GM12878 (cell line): ENCODE results near the gene CHPT1. TPM values are rescaled to one million over a fixed set of nuclear protein-coding genes. Genes with fewer than 3 reads are reported as not detected.

Source experiments
- ATAC-seq: fragments of 200-7000 bp; cut with Tn5 transposase; 3 replicates; pipeline ENCODE4 v1.9.1; 2020; ENCODE audit warnings: mild to moderate bottlenecking, moderate library complexity
- BruUV-seq: library from RNA; stranded (reverse); fragments of 400-500 nt; replicated peaks from 2 replicates; lab custom pipeline; 2021; lab: Mats Ljungman, UMichigan
- CTCF ChIA-PET: fragments of 300-600 bp; sonication (Branson Sonifier 250); formaldehyde crosslinking; extraction: SDS; loops from one replicate; lab custom pipeline; 2021; ENCODE audit warnings: inconsistent platforms; lab: Yijun Ruan, JAX
- POLR2A ChIA-PET: fragments of 350-600 bp; formaldehyde crosslinking; extraction: SDS; loops from one replicate; lab custom pipeline; 2021; ENCODE audit warnings: inconsistent platforms; lab: Charles Lee
- RAD21 ChIA-PET: fragments of 300-600 bp; sonication (Branson Sonifier 250); formaldehyde crosslinking; loops from one replicate; lab custom pipeline; 2023; ENCODE audit warnings: antibody characterized with exemption; ENCODE audit not compliant: unreplicated experiment; lab: Charles Lee
- SMC1A ChIA-PET: fragments of 300-600 bp; sonication (Branson Sonifier 250); formaldehyde crosslinking; loops from one replicate; lab custom pipeline; 2023; ENCODE audit not compliant: unreplicated experiment, uncharacterized antibody; lab: Charles Lee
- DNase-seq: peaks from one replicate; pipeline ENCODE4 v3.0.0-alpha.2; 2011; ENCODE audit warnings: low read depth, low spot score
- FAIRE-seq: peaks from 3 replicates; lab custom pipeline; 2011; peaks lifted over from hg19 to GRCh38; lab: Jason Lieb, UNC
- H2AFZ ChIP-seq: 2 replicates; pipeline ENCODE4 v1.6.0; 2011; ENCODE audit warnings: low read depth, low read length, control low read depth; ENCODE audit not compliant: control insufficient read depth
- H3K27ac ChIP-seq: 2 replicates; pipeline ENCODE4 v1.5.1; 2011; ENCODE audit warnings: control low read depth; ENCODE audit not compliant: control insufficient read depth, insufficient read depth
- H3K27me3 ChIP-seq, 2 experiments: replicated peaks in 1 of 2; 2 replicates each; pipeline versions ENCODE4 v1.6.0 to v1.6.1; 2011; ENCODE audit warnings: low read length in 1 of 2; ENCODE audit not compliant: control insufficient read depth in 2 of 2, insufficient read depth in 2 of 2
- H3K36me3 ChIP-seq, 2 experiments: 2 replicates each; pipeline ENCODE4 v1.5.1; 2011; ENCODE audit warnings: low read length in 1 of 2; ENCODE audit not compliant: control insufficient read depth in 2 of 2, insufficient read depth in 2 of 2
- H3K4me1 ChIP-seq: 2 replicates; pipeline ENCODE4 v1.6.1; 2011; ENCODE audit warnings: mild to moderate bottlenecking, low read length, moderate library complexity, mixed read lengths; ENCODE audit not compliant: control insufficient read depth, insufficient read depth
- H3K4me2 ChIP-seq: 2 replicates; pipeline ENCODE4 v1.6.0; 2011; ENCODE audit warnings: control low read depth; ENCODE audit not compliant: control insufficient read depth, insufficient read depth
- H3K4me3 ChIP-seq: fragments of 200-600 bp; sonication (generic); 2 replicates; pipeline ENCODE4 v1.5.1; 2016
- H3K79me2 ChIP-seq: 2 replicates; pipeline ENCODE4 v1.6.0; 2011; ENCODE audit warnings: low read length; ENCODE audit not compliant: control insufficient read depth, insufficient read depth
- H3K9ac ChIP-seq: 2 replicates; pipeline ENCODE4 v1.8.0; 2011; ENCODE audit warnings: low read length, control low read depth, mixed read lengths; ENCODE audit not compliant: control insufficient read depth, insufficient read depth
- H3K9me3 ChIP-seq: replicated peaks from 3 replicates; pipeline ENCODE4 v1.5.1; 2011; ENCODE audit warnings: mild to moderate bottlenecking, low read length; ENCODE audit not compliant: control insufficient read depth, insufficient read depth
- H4K20me1 ChIP-seq: 2 replicates; pipeline ENCODE4 v1.6.0; 2011; ENCODE audit not compliant: control insufficient read depth, insufficient read depth
- ASH2L ChIP-seq: fragments of 300-600, 200-600 bp; sonication (generic); IDR thresholded peaks from 2 replicates; pipeline ENCODE4 v1.6.1; 2017; ENCODE audit warnings: low read depth, mild to moderate bottlenecking, borderline replicate concordance
- BMI1 ChIP-seq: fragments of 450-650 bp; IDR thresholded peaks from 2 replicates; pipeline ENCODE4 v1.6.1; 2016; ENCODE audit warnings: mild to moderate bottlenecking, moderate library complexity, borderline replicate concordance
- DPF2 ChIP-seq: fragments of 450-650 bp; IDR thresholded peaks from 2 replicates; pipeline ENCODE4 v1.6.1; 2017; ENCODE audit warnings: mild to moderate bottlenecking
- RELA ChIP-seq: fragments of 450-650 bp; IDR thresholded peaks from 2 replicates; pipeline ENCODE4 v1.8.0; 2014; ENCODE audit warnings: borderline replicate concordance; ENCODE audit not compliant: partially characterized antibody
- YBX1 ChIP-seq: fragments of 450-650 bp; IDR thresholded peaks from 2 replicates; pipeline ENCODE4 v1.6.1; 2016; ENCODE audit warnings: antibody characterized with exemption
- WGBS: methylation state at CpG from one replicate; pipeline ENCODE4 v1.1.6; 2016; ENCODE audit warnings: low lambda C conversion rate; ENCODE audit not compliant: insufficient replicate concordance, insufficient coverage; ENCODE audit errors: missing lambda C conversion rate; 5-methylcytosine and 5-hydroxymethylcytosine counted together
- in situ Hi-C: fragments of 300-500 bp; cut with MboI; formaldehyde crosslinking; loops from 9 replicates; pipeline ENCODE4 v1.14.3; 2018; ENCODE audit warnings: mixed read lengths
- intact Hi-C: fragments of 100-400 bp; cut with micrococcal nuclease; formaldehyde crosslinking; loops from one replicate; pipeline ENCODE4 v1.14.2; 2022; ENCODE audit not compliant: unreplicated experiment
- polyA plus RNA-seq, 11 experiments: library from polyadenylated mRNA; depleted of rRNA in 4 of 11; unstranded in 6 of 11; stranded (reverse) in 5 of 11; fragments of >200 nt; fragmentation: Nextera tagmentation in 4 of 11; fragmentation: Illumina TruSeq in 1 of 11; extraction: Ambion mirVana in 4 of 11; extraction: Trizol in 1 of 11; gene quantifications; 1 replicate in 1 of 11; 2 replicates in 10 of 11; pipeline versions ENCODE4 v1.2.1 to v1.2.3, GENCODE V29; 2011 to 2016; ENCODE audit warnings: inconsistent platforms in 2 of 11, missing spikeins in 2 of 11, low read depth in 1 of 11
- total RNA-seq, 4 experiments: library from RNA; depleted of rRNA in 3 of 4; stranded (reverse); fragments of >200 nt in 3 of 4; fragmentation: Illumina TruSeq in 1 of 4; extraction: Trizol in 1 of 4; gene quantifications; 2 replicates each; pipeline versions ENCODE4 v1.2.1 to v1.2.3, GENCODE V29; 2013 to 2021
- TF ChIP-seq, protein P1 (sequence below): fragments of 450-650 bp; IDR thresholded peaks from 2 replicates; pipeline ENCODE4 v1.6.1; 2017; ENCODE audit warnings: mild to moderate bottlenecking, moderate library complexity
- TF ChIP-seq, protein P2 (sequence below): IDR thresholded peaks from 2 replicates; pipeline ENCODE4 v1.6.1; 2012; ENCODE audit warnings: improper control_type of control experiment, low read depth, low read length; ENCODE audit not compliant: insufficient replicate concordance
- TF ChIP-seq, protein P3 (sequence below): fragments of 450-650 bp; IDR thresholded peaks from 2 replicates; pipeline ENCODE4 v1.6.1; 2018; ENCODE audit warnings: mild to moderate bottlenecking, low read depth, moderate library complexity; ENCODE audit not compliant: partially characterized antibody

The CHPT1 gene
- total and polyA plus RNA-seq, 10 of the 15 experiments (the other 5 are each of a cell fraction or from before 2014, with no cell fraction given): 0.85 to 10.2 (median 3.9) TPM

GRCh38 chr12:101743724-101744472 is 46.5 kb downstream of the CHPT1 start:
- RAD21 ChIA-PET: interaction anchor here (1.0 to 1.4 kb wide), 4 partner anchors 11 to 109 kb away, joined by 3 to 5 read pairs (median 3); no protein-coding TSS in a partner anchor
- H3K27ac ChIP-seq: peak overlapping the region; percentile 85
- no peaks in the 10 kb centered on the region for H3K79me2 ChIP-seq
- CTCF ChIA-PET: interaction anchor here (0.6 to 1.1 kb wide), 2 partner anchors 18 to 30 kb away, joined by 3 to 4 read pairs; no protein-coding TSS in a partner anchor
- H3K4me3 ChIP-seq: no peak overlapping the region
- peak; percentile 67 for DNase-seq
- 19% methylated on average over 10 of the region's 10 CpGs for WGBS
- H4K20me1 ChIP-seq: no peaks in the 10 kb centered on the region
- H3K36me3 ChIP-seq: peaks cover 2 to 13% of the 10 kb centered on the region in 2 experiments
- SMC1A ChIA-PET: interaction anchor here (0.6 to 1.4 kb wide), 7 partner anchors 10 to 329 kb away, joined by 3 to 5 read pairs (median 4); no protein-coding TSS in a partner anchor
- no peaks in the 10 kb centered on the region for H3K9me3 ChIP-seq
- peak; percentile 97 for ATAC-seq
- H3K9ac ChIP-seq: peak overlapping the region; percentile 51
- BruUV-seq: TSS peak; percentile 89
- intact Hi-C loops (no loop called here), in situ Hi-C loops (no loop called here)
- POLR2A ChIA-PET: interaction anchor here (0.5 kb wide), 1 partner anchor 21 kb away, joined by 3 read pairs; no protein-coding TSS in a partner anchor
- H2AFZ ChIP-seq: peak overlapping the region; percentile 62
- H3K4me2 ChIP-seq: peak overlapping the region; percentile 59
- peak; percentile 75 for FAIRE-seq
- H3K4me1 ChIP-seq: peaks cover 17% of the 10 kb centered on the region
- H3K27me3 ChIP-seq: no peaks in the 10 kb centered on the region
- no peak for TF ChIP-seq YBX1
- TF ChIP-seq, protein P1, sequence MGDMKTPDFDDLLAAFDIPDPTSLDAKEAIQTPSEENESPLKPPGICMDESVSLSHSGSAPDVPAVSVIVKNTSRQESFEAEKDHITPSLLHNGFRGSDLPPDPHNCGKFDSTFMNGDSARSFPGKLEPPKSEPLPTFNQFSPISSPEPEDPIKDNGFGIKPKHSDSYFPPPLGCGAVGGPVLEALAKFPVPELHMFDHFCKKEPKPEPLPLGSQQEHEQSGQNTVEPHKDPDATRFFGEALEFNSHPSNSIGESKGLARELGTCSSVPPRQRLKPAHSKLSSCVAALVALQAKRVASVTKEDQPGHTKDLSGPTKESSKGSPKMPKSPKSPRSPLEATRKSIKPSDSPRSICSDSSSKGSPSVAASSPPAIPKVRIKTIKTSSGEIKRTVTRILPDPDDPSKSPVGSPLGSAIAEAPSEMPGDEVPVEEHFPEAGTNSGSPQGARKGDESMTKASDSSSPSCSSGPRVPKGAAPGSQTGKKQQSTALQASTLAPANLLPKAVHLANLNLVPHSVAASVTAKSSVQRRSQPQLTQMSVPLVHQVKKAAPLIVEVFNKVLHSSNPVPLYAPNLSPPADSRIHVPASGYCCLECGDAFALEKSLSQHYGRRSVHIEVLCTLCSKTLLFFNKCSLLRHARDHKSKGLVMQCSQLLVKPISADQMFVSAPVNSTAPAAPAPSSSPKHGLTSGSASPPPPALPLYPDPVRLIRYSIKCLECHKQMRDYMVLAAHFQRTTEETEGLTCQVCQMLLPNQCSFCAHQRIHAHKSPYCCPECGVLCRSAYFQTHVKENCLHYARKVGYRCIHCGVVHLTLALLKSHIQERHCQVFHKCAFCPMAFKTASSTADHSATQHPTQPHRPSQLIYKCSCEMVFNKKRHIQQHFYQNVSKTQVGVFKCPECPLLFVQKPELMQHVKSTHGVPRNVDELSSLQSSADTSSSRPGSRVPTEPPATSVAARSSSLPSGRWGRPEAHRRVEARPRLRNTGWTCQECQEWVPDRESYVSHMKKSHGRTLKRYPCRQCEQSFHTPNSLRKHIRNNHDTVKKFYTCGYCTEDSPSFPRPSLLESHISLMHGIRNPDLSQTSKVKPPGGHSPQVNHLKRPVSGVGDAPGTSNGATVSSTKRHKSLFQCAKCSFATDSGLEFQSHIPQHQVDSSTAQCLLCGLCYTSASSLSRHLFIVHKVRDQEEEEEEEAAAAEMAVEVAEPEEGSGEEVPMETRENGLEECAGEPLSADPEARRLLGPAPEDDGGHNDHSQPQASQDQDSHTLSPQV: no peak
- TF ChIP-seq RELA: no peak
- TF ChIP-seq BMI1: no peak
- peak; percentile 82; the same call in 1 of the 2 replicates for TF ChIP-seq ASH2L
- TF ChIP-seq, protein P2, sequence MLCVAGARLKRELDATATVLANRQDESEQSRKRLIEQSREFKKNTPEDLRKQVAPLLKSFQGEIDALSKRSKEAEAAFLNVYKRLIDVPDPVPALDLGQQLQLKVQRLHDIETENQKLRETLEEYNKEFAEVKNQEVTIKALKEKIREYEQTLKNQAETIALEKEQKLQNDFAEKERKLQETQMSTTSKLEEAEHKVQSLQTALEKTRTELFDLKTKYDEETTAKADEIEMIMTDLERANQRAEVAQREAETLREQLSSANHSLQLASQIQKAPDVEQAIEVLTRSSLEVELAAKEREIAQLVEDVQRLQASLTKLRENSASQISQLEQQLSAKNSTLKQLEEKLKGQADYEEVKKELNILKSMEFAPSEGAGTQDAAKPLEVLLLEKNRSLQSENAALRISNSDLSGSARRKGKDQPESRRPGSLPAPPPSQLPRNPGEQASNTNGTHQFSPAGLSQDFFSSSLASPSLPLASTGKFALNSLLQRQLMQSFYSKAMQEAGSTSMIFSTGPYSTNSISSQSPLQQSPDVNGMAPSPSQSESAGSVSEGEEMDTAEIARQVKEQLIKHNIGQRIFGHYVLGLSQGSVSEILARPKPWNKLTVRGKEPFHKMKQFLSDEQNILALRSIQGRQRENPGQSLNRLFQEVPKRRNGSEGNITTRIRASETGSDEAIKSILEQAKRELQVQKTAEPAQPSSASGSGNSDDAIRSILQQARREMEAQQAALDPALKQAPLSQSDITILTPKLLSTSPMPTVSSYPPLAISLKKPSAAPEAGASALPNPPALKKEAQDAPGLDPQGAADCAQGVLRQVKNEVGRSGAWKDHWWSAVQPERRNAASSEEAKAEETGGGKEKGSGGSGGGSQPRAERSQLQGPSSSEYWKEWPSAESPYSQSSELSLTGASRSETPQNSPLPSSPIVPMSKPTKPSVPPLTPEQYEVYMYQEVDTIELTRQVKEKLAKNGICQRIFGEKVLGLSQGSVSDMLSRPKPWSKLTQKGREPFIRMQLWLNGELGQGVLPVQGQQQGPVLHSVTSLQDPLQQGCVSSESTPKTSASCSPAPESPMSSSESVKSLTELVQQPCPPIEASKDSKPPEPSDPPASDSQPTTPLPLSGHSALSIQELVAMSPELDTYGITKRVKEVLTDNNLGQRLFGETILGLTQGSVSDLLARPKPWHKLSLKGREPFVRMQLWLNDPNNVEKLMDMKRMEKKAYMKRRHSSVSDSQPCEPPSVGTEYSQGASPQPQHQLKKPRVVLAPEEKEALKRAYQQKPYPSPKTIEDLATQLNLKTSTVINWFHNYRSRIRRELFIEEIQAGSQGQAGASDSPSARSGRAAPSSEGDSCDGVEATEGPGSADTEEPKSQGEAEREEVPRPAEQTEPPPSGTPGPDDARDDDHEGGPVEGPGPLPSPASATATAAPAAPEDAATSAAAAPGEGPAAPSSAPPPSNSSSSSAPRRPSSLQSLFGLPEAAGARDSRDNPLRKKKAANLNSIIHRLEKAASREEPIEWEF: no peak
- TF ChIP-seq, protein P3, sequence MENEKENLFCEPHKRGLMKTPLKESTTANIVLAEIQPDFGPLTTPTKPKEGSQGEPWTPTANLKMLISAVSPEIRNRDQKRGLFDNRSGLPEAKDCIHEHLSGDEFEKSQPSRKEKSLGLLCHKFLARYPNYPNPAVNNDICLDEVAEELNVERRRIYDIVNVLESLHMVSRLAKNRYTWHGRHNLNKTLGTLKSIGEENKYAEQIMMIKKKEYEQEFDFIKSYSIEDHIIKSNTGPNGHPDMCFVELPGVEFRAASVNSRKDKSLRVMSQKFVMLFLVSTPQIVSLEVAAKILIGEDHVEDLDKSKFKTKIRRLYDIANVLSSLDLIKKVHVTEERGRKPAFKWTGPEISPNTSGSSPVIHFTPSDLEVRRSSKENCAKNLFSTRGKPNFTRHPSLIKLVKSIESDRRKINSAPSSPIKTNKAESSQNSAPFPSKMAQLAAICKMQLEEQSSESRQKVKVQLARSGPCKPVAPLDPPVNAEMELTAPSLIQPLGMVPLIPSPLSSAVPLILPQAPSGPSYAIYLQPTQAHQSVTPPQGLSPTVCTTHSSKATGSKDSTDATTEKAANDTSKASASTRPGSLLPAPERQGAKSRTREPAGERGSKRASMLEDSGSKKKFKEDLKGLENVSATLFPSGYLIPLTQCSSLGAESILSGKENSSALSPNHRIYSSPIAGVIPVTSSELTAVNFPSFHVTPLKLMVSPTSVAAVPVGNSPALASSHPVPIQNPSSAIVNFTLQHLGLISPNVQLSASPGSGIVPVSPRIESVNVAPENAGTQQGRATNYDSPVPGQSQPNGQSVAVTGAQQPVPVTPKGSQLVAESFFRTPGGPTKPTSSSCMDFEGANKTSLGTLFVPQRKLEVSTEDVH: no peak
- TF ChIP-seq DPF2: peak; percentile 53; the same call in 1 of the 2 replicates
